ENCODE data around the gene INTS15.

GRCh38 chr7:6562106-6562505, 27.7 kb upstream of the INTS15 start:
- TF ChIP-seq EP300 (IDR thresholded peaks at IDR 0.05) (no peak), CTCF (IDR thresholded peaks at IDR 0.05) (no peak), POLR2A (IDR thresholded peaks at IDR 0.05) (no peak)
